ENCODE measurements around the gene COX7B2.

DNA sequence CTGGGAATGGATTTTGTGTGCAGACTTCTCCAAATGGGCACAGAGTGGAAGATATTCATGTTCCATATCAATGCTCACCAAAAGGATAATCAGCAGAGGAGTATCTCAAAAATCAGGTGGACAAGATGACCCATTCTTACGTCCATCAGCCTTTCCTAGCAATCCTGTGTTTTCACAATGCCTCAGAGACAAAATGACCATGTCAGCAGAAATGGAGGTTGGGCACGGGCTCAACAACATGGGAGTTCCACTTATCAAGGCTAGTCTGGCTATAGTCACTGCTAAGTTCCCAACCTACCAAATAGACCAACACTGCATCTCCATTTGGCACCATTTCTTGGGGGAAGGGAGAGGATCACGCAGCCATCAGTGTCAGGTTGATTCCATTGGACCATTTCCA, 179.0 kb downstream of the COX7B2 start:
- TF ChIP-seq, protein P1, sequence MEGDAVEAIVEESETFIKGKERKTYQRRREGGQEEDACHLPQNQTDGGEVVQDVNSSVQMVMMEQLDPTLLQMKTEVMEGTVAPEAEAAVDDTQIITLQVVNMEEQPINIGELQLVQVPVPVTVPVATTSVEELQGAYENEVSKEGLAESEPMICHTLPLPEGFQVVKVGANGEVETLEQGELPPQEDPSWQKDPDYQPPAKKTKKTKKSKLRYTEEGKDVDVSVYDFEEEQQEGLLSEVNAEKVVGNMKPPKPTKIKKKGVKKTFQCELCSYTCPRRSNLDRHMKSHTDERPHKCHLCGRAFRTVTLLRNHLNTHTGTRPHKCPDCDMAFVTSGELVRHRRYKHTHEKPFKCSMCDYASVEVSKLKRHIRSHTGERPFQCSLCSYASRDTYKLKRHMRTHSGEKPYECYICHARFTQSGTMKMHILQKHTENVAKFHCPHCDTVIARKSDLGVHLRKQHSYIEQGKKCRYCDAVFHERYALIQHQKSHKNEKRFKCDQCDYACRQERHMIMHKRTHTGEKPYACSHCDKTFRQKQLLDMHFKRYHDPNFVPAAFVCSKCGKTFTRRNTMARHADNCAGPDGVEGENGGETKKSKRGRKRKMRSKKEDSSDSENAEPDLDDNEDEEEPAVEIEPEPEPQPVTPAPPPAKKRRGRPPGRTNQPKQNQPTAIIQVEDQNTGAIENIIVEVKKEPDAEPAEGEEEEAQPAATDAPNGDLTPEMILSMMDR (IDR thresholded peaks at IDR 0.05; ENCODE audit: low read depth, low read length, missing input control), result no peak
- TF ChIP-seq RAD21 (IDR thresholded peaks at IDR 0.05) (no peak), TAF1 (conservative IDR thresholded peaks at IDR 0.05) (no peak), SP1 (IDR thresholded peaks at IDR 0.05) (no peak), NR2F2 (IDR thresholded peaks at IDR 0.05) (no peak), FOXA1 (IDR thresholded peaks at IDR 0.05) (no peak), ATF3 (IDR thresholded peaks at IDR 0.05) (no peak), GABPA (IDR thresholded peaks at IDR 0.05 in 1 of 2, conservative IDR thresholded peaks at IDR 0.05 in 1 of 2) (no peak), YY1 (IDR thresholded peaks at IDR 0.05) (no peak)
- TF ChIP-seq, protein P2, sequence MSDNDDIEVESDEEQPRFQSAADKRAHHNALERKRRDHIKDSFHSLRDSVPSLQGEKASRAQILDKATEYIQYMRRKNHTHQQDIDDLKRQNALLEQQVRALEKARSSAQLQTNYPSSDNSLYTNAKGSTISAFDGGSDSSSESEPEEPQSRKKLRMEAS (IDR thresholded peaks at IDR 0.05), result no peak

Data from liver (tissue), 3 donors.